GM18498 (cell line): Measurements from ENCODE around the gene HMGCR.

Source experiments
- ATAC-seq: cut with Tn5 transposase; IDR thresholded peaks from one replicate; pipeline ENCODE4 v1.9.1; 2021; ENCODE audit warnings: mild to moderate bottlenecking, moderate library complexity; ENCODE audit not compliant: unreplicated experiment

Gene HMGCR

GRCh38 chr5:75340714-75341478, 3.9 kb downstream of the HMGCR start:
- no peak for ATAC-seq

DNA sequence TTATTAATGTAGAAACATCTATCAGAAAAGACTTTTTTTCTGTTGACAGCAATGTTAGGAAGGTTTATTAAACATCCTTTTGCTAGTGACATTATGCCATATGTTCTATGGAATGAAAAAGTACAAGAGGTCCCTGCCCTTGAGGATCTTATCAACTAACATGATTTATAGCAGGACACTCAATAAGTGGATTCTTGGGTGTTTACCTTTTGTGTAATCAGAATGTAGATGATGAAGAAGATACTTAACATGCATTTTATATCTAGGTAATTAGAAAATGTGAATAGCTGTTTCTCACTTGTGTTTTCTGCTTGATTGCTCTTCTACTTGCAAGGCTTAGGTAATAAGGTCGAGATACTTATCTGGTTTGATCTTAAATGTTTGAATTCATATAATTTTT, 4.9 kb downstream of the HMGCR start:
- no peak for ATAC-seq

DNA sequence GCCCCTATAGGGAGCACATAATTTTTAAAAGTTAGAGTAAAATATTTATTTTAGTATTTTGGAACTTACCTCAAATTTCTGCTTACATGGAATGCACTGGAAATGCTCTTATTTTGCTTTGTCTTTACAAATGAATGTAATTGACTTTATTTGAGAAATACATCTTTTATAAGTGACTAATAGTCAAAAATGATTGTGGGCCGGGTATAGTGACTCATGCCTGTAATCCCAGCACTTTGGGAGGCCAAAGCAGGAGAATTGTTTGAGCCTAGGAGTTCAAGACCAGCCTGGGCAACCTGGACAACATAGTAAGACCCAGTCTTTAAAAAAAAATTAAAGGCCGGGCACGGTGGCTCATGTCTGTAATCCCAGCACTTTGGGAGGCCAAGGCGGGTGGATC, 5.8 kb downstream of the HMGCR start:
- ATAC-seq = no peak

- ATAC-seq = no peak
These were observed 11.2 kb downstream of the HMGCR start for GRCh38 chr5:75348241-75348640.

GRCh38 chr5:75349663-75350062, 12.6 kb downstream of the HMGCR start:
- no peak for ATAC-seq

GRCh38 chr5:75351139-75351926, 14.3 kb downstream of the HMGCR start:
- ATAC-seq = peak; percentile 84

DNA sequence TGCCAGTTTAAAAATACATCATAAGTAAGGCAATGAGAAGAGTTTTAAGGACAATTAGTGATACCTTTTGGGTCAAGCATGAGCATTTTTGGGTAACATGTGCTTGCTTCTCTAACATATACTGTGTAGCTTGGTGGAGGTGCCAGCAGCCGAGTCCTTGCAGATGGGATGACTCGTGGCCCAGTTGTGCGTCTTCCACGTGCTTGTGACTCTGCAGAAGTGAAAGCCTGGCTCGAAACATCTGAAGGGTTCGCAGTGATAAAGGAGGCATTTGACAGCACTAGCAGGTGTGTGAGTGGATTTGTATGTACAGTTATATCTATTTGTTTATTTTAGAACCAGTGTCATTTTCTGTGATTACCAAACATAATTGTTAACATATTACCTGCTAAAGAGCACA, 18.2 kb downstream of the HMGCR start:
- ATAC-seq = no peak

GRCh38 chr5:75356719-75357118, 19.7 kb downstream of the HMGCR start:
- no peak for ATAC-seq

DNA sequence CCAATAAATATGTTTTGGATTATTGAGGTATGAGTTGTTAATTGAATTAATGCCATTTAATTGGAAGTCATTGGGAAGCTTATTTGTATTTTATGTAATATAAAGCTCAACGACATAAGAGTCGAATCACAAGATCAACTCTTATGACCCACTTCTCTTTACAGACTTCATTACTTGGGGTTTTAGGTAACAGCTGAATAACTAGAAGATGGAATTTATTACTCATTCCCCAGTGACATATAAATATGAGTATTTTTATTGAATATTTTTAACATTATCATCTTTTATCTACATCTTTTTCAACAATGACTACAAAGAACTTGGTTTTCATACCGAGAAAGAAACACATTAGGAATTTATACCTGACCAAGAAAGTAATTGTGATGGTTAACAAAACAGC, 21.1 kb downstream of the HMGCR start:
- no peak for ATAC-seq

DNA sequence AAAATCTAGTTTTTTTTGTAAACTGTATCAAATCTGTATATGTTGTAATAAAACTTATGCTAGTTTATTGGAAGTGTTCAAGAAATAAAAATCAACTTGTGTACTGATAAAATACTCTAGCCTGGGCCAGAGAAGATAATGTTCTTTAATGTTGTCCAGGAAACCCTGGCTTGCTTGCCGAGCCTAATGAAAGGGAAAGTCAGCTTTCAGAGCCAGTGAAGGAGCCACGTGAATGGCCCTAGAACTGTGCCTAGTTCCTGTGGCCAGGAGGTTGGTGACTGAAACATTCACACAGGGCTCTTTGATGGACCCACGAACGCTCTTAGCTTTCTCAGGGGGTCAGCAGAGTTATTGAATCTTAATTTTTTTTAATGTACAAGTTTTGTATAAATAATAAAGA, 24.3 kb downstream of the HMGCR start:
- ATAC-seq = no peak

- no peak for ATAC-seq
These were observed 25.5 kb downstream of the HMGCR start for GRCh38 chr5:75362474-75362975.

DNA sequence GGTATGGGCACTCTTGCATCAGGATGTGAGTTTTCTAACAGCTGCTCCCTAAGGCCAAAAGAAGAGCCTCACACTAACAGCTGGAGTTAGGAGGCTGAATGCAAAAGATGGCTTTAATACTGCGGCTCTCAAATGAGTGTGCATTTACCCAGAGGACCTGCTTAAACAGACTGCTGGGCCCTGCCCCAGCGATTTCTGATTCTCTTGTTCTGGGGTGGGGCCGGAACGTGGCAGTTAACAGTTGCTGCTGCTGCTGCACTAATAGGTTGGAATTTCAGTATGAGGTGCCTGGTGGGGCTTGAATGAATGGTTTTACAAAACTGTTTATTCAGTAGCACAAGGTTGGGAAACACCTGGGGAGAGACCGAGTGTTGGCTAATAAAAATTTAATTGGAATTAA, 26.1 kb downstream of the HMGCR start:
- no peak for ATAC-seq

- ATAC-seq = no peak
These were observed 26.9 kb downstream of the HMGCR start for GRCh38 chr5:75363726-75364495.

- ATAC-seq = no peak
These were observed 27.7 kb downstream of the HMGCR start for GRCh38 chr5:75364571-75365280.

GRCh38 chr5:75365740-75366139, 28.7 kb downstream of the HMGCR start:
- no peak for ATAC-seq

DNA sequence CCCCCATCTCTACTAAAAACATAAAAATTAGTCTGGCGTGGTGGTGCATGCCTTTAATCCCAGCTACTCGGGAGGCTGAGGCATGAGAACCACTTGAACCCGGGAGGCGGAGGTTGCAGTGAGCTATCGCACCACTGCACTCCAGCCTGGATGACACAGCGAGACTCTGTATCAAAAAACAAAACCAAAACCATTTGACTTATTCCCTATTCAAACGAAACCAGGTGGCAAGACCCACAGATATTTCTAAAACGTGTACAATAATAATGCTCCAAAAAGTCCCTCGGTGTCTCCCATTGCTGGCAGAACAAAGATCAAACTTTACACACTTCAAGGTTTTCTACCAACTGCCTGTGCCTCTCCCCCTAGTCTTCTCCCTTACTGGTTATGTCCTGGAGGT, 29.8 kb downstream of the HMGCR start:
- peak; percentile 85 for ATAC-seq

DNA sequence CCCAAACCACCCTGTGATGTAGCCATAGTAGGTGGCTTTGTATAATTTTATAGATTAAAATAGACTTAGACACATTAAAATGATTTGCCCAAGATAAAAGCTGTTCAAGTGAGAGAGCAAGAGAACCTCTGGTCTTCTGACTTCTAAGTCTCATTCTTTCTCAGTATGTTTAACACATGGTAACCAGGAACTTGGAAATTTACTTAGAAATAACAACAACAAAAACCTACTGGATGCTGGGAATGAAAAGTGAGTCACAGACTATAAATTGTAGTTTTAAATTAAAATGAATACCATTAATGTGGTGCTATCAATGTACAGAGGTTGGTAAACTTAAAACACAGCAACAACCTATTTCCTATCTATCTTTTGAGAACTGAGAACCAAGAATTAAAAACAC, 30.4 kb downstream of the HMGCR start:
- peak; percentile 7 for ATAC-seq

- ATAC-seq = no peak
These were observed 31.4 kb downstream of the HMGCR start for GRCh38 chr5:75368391-75368790.

DNA sequence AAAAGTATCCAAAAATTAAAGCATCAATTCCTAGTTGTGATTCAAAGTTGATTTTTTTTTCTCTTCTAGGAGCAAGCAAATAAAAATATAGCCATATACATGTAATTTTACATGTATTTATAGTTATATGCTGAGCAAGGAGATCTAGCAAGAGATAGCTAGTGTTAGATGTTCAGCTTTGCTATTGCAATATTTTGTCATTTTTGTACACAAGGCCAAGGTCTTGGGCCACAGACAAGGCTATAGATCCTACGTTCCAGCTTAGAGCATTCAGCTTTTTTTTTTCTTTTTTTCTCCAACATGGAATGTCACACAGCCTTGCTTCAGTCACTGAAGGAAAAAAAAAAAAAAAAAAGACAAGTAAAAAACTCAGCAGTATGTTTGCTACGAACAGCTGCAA, 36.8 kb downstream of the HMGCR start:
- ATAC-seq = no peak

- no peak for ATAC-seq
These were observed 37.4 kb downstream of the HMGCR start for GRCh38 chr5:75374394-75374814.

- ATAC-seq = no peak
These were observed 38.4 kb downstream of the HMGCR start for GRCh38 chr5:75375414-75375813.
